GM23338 (cell line): ENCODE results near the gene MCC. TPM values are rescaled to one million over a fixed set of nuclear protein-coding genes. Genes with fewer than 3 reads are reported as not detected.

Experiments used
- ATAC-seq: fragments of 200-7000 bp; cut with Tn5 transposase; 3 replicates; pipeline ENCODE4 v1.9.1; 2020
- DNase-seq: peaks from one replicate; pipeline ENCODE4 v3.0.0-alpha.2; 2015; ENCODE audit warnings: low spot score
- H2AFZ ChIP-seq: fragments of 200-600 bp; sonication (generic); 2 replicates; pipeline ENCODE4 v1.8.0; 2016; ENCODE audit warnings: antibody characterized with exemption, mild to moderate bottlenecking, moderate library complexity
- H3F3A ChIP-seq: fragments of 200-600 bp; sonication (generic); replicated peaks from 2 replicates; pipeline ENCODE4 v1.8.0; 2017; ENCODE audit warnings: antibody characterized with exemption, mixed run types, low read depth
- H3K27ac ChIP-seq: fragments of 200-600 bp; sonication (generic); 2 replicates; pipeline ENCODE4 v1.6.1; 2016; ENCODE audit warnings: low read depth
- H3K27me3 ChIP-seq: fragments of 200-600 bp; sonication (generic); 2 replicates; pipeline ENCODE4 v1.8.0; 2016; ENCODE audit warnings: mild to moderate bottlenecking, mixed run types, moderate library complexity; ENCODE audit not compliant: insufficient read depth
- H3K36me3 ChIP-seq: fragments of 200-600 bp; sonication (generic); 2 replicates; pipeline ENCODE4 v1.8.0; 2016; ENCODE audit warnings: mild to moderate bottlenecking; ENCODE audit not compliant: insufficient read depth
- H3K4me1 ChIP-seq: fragments of 200-600 bp; sonication (generic); 2 replicates; pipeline ENCODE4 v1.8.0; 2016; ENCODE audit warnings: mild to moderate bottlenecking, moderate library complexity; ENCODE audit not compliant: insufficient read depth
- H3K4me2 ChIP-seq: fragments of 200-600 bp; sonication (generic); 2 replicates; pipeline ENCODE4 v1.7.1; 2017; ENCODE audit warnings: mixed run types
- H3K4me3 ChIP-seq: fragments of 200-600 bp; sonication (generic); 2 replicates; pipeline ENCODE4 v1.6.1; 2016; ENCODE audit warnings: mixed run types
- H3K79me2 ChIP-seq: fragments of 200-600 bp; sonication (generic); replicated peaks from 2 replicates; pipeline ENCODE4 v1.8.0; 2017; ENCODE audit warnings: mild to moderate bottlenecking; ENCODE audit not compliant: insufficient read depth
- H3K9me2 ChIP-seq: fragments of 200-600 bp; sonication (generic); 2 replicates; pipeline ENCODE4 v1.8.0; 2017; ENCODE audit not compliant: insufficient read depth
- H4K20me1 ChIP-seq: fragments of 200-600 bp; sonication (generic); replicated peaks from 2 replicates; pipeline ENCODE4 v1.8.0; 2017; ENCODE audit warnings: mild to moderate bottlenecking; ENCODE audit not compliant: insufficient read depth
- H3K27ac Mint-ChIP-seq: 2 replicates; pipeline ENCODE4 v1.8.0; 2020; ENCODE audit warnings: inconsistent platforms, mild to moderate bottlenecking, moderate library complexity, mixed read lengths
- H3K27me3 Mint-ChIP-seq: 3 replicates; pipeline ENCODE4 v1.8.0; 2022; ENCODE audit warnings: low read depth, mild to moderate bottlenecking, moderate library complexity, mixed read lengths, inconsistent platforms; ENCODE audit not compliant: insufficient read depth, poor library complexity
- H3K36me3 Mint-ChIP-seq: 3 replicates; pipeline ENCODE4 v1.8.0; 2021; ENCODE audit warnings: low read depth, mild to moderate bottlenecking, inconsistent platforms, moderate library complexity, mixed read lengths
- H3K4me1 Mint-ChIP-seq: 3 replicates; pipeline ENCODE4 v1.8.0; 2020; ENCODE audit warnings: mild to moderate bottlenecking, inconsistent platforms, mixed read lengths
- H3K4me3 Mint-ChIP-seq: 3 replicates; pipeline ENCODE4 v1.8.0; 2021; ENCODE audit warnings: moderate library complexity, mild to moderate bottlenecking, inconsistent platforms, mixed read lengths
- H3K9me3 Mint-ChIP-seq: 3 replicates; pipeline ENCODE4 v1.8.0; 2020; ENCODE audit warnings: moderate library complexity, mild to moderate bottlenecking, inconsistent platforms, mixed read lengths
- CREB1 ChIP-seq: fragments of 250-450 bp; sonication (Bioruptor Pico); IDR thresholded peaks from 2 replicates; pipeline ENCODE4 v1.5.0; 2020; ENCODE audit warnings: low read depth, mild to moderate bottlenecking, moderate library complexity
- EZH2 ChIP-seq: fragments of 200-600 bp; sonication (generic); IDR thresholded peaks from one replicate; pipeline ENCODE4 v1.8.0; 2017; ENCODE audit warnings: antibody characterized with exemption, mild to moderate bottlenecking, low read depth; ENCODE audit not compliant: unreplicated experiment
- EZH2phosphoT487 ChIP-seq: fragments of 200-600 bp; sonication (generic); IDR thresholded peaks from one replicate; pipeline ENCODE4 v1.8.1; 2018; ENCODE audit warnings: antibody characterized with exemption; ENCODE audit not compliant: unreplicated experiment
- NANOG ChIP-seq: IDR thresholded peaks from 2 replicates; pipeline ENCODE4 v1.6.1; 2016; ENCODE audit warnings: antibody characterized with exemption, borderline replicate concordance
- POLR2AphosphoS5 ChIP-seq: IDR thresholded peaks from 2 replicates; pipeline ENCODE4 v1.6.1; 2016; ENCODE audit warnings: antibody characterized with exemption, low read depth
- STAT1 ChIP-seq: IDR thresholded peaks from one replicate; pipeline ENCODE4 v1.6.1; 2016; ENCODE audit warnings: antibody characterized with exemption; ENCODE audit not compliant: unreplicated experiment
- ZNF114 ChIP-seq: fragments of 250-450 bp; sonication (Bioruptor Pico); IDR thresholded peaks from 2 replicates; pipeline ENCODE4 v1.5.0; 2020; ENCODE audit warnings: mild to moderate bottlenecking, moderate library complexity
- polyA plus RNA-seq: library from polyadenylated mRNA; unstranded; fragments of >200 nt; fragmentation: Nextera tagmentation; extraction: Ambion mirVana; gene quantifications from 2 replicates; pipeline ENCODE4 v1.2.1, GENCODE V29; 2016
- total RNA-seq: library from RNA; depleted of rRNA; stranded (reverse); fragments of >200 nt; shearing (Covaris generic); gene quantifications from 2 replicates; pipeline ENCODE4 v1.2.3, GENCODE V29; 2014
- TF ChIP-seq, protein P1 (sequence below): IDR thresholded peaks from 2 replicates; pipeline ENCODE4 v1.6.1; 2016; ENCODE audit warnings: antibody characterized with exemption
- TF ChIP-seq, protein P2 (sequence below), 2 experiments: fragments of 200-600 bp in 1 of 2; sonication (generic) in 1 of 2; conservative IDR thresholded peaks; 2 replicates each; pipeline versions ENCODE4 v1.5.1 to v1.6.1; 2016 to 2017; ENCODE audit warnings: antibody characterized with exemption in 2 of 2, low read depth in 2 of 2, mild to moderate bottlenecking in 2 of 2, moderate library complexity in 1 of 2
- TF ChIP-seq, protein P3 (sequence below): fragments of 250-450 bp; sonication (Bioruptor Pico); IDR thresholded peaks from 2 replicates; pipeline ENCODE4 v1.5.0; 2020; ENCODE audit warnings: mild to moderate bottlenecking, moderate library complexity

MCC gene
- total and polyA plus RNA-seq, 2 experiments from 2014 or later = 3.8 to 10.1 TPM

DNA sequence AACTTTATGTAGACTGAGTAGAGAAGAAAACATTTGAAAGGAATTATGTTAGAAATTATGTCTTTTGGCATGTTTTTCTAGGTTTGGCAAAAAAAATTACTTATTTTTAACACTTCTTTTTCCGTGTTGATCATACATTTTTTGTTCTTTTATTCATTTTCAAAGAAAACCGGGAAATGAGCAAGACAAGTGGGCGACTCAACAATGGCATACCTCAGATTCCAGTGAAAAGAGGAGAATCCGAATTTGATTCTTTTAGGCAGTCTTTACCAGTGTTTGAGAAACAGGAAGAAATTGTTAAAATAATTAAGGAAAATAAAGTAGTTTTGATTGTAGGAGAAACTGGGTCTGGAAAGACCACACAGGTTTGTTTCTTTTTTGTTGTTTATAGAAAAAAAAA, 38.2 kb upstream of the MCC start:
- no peak overlapping the region for H3K27ac ChIP-seq
- H3K27ac Mint-ChIP-seq = no peak overlapping the region
- H3K79me2 ChIP-seq = no peaks in the 10 kb centered on the region; the same call in none of the 2 replicates
- no peaks in the 10 kb centered on the region for H3F3A ChIP-seq
- peaks cover 31% of the 10 kb centered on the region for H3K36me3 Mint-ChIP-seq
- H3K27me3 ChIP-seq = no peaks in the 10 kb centered on the region
- no peaks in the 10 kb centered on the region for H3K27me3 Mint-ChIP-seq
- H3K4me2 ChIP-seq = no peak overlapping the region
- ATAC-seq (no peak), DNase-seq (peak; percentile 57)
- H3K4me3 Mint-ChIP-seq = no peak overlapping the region
- peaks cover 13% of the 10 kb centered on the region for H3K9me3 Mint-ChIP-seq
- peaks cover 11% of the 10 kb centered on the region; the same call in 2 of the 3 replicates for H3K4me1 Mint-ChIP-seq
- no peak overlapping the region for H2AFZ ChIP-seq
- no peak overlapping the region for H3K4me3 ChIP-seq
- TF ChIP-seq ZNF114 (CRISPR knock-in tag) = no peak
- TF ChIP-seq, protein P1, sequence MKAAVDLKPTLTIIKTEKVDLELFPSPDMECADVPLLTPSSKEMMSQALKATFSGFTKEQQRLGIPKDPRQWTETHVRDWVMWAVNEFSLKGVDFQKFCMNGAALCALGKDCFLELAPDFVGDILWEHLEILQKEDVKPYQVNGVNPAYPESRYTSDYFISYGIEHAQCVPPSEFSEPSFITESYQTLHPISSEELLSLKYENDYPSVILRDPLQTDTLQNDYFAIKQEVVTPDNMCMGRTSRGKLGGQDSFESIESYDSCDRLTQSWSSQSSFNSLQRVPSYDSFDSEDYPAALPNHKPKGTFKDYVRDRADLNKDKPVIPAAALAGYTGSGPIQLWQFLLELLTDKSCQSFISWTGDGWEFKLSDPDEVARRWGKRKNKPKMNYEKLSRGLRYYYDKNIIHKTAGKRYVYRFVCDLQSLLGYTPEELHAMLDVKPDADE = no peak
- no peak for TF ChIP-seq POLR2AphosphoS5
- no peak for TF ChIP-seq EZH2phosphoT487
- TF ChIP-seq, protein P2, sequence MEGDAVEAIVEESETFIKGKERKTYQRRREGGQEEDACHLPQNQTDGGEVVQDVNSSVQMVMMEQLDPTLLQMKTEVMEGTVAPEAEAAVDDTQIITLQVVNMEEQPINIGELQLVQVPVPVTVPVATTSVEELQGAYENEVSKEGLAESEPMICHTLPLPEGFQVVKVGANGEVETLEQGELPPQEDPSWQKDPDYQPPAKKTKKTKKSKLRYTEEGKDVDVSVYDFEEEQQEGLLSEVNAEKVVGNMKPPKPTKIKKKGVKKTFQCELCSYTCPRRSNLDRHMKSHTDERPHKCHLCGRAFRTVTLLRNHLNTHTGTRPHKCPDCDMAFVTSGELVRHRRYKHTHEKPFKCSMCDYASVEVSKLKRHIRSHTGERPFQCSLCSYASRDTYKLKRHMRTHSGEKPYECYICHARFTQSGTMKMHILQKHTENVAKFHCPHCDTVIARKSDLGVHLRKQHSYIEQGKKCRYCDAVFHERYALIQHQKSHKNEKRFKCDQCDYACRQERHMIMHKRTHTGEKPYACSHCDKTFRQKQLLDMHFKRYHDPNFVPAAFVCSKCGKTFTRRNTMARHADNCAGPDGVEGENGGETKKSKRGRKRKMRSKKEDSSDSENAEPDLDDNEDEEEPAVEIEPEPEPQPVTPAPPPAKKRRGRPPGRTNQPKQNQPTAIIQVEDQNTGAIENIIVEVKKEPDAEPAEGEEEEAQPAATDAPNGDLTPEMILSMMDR (conservative IDR thresholded peaks at IDR 0.05; ENCODE audit: low read depth in 2 of 2) = no peak
- no peak for TF ChIP-seq CREB1 (CRISPR knock-in tag)
- TF ChIP-seq STAT1 = no peak
- TF ChIP-seq, protein P3, sequence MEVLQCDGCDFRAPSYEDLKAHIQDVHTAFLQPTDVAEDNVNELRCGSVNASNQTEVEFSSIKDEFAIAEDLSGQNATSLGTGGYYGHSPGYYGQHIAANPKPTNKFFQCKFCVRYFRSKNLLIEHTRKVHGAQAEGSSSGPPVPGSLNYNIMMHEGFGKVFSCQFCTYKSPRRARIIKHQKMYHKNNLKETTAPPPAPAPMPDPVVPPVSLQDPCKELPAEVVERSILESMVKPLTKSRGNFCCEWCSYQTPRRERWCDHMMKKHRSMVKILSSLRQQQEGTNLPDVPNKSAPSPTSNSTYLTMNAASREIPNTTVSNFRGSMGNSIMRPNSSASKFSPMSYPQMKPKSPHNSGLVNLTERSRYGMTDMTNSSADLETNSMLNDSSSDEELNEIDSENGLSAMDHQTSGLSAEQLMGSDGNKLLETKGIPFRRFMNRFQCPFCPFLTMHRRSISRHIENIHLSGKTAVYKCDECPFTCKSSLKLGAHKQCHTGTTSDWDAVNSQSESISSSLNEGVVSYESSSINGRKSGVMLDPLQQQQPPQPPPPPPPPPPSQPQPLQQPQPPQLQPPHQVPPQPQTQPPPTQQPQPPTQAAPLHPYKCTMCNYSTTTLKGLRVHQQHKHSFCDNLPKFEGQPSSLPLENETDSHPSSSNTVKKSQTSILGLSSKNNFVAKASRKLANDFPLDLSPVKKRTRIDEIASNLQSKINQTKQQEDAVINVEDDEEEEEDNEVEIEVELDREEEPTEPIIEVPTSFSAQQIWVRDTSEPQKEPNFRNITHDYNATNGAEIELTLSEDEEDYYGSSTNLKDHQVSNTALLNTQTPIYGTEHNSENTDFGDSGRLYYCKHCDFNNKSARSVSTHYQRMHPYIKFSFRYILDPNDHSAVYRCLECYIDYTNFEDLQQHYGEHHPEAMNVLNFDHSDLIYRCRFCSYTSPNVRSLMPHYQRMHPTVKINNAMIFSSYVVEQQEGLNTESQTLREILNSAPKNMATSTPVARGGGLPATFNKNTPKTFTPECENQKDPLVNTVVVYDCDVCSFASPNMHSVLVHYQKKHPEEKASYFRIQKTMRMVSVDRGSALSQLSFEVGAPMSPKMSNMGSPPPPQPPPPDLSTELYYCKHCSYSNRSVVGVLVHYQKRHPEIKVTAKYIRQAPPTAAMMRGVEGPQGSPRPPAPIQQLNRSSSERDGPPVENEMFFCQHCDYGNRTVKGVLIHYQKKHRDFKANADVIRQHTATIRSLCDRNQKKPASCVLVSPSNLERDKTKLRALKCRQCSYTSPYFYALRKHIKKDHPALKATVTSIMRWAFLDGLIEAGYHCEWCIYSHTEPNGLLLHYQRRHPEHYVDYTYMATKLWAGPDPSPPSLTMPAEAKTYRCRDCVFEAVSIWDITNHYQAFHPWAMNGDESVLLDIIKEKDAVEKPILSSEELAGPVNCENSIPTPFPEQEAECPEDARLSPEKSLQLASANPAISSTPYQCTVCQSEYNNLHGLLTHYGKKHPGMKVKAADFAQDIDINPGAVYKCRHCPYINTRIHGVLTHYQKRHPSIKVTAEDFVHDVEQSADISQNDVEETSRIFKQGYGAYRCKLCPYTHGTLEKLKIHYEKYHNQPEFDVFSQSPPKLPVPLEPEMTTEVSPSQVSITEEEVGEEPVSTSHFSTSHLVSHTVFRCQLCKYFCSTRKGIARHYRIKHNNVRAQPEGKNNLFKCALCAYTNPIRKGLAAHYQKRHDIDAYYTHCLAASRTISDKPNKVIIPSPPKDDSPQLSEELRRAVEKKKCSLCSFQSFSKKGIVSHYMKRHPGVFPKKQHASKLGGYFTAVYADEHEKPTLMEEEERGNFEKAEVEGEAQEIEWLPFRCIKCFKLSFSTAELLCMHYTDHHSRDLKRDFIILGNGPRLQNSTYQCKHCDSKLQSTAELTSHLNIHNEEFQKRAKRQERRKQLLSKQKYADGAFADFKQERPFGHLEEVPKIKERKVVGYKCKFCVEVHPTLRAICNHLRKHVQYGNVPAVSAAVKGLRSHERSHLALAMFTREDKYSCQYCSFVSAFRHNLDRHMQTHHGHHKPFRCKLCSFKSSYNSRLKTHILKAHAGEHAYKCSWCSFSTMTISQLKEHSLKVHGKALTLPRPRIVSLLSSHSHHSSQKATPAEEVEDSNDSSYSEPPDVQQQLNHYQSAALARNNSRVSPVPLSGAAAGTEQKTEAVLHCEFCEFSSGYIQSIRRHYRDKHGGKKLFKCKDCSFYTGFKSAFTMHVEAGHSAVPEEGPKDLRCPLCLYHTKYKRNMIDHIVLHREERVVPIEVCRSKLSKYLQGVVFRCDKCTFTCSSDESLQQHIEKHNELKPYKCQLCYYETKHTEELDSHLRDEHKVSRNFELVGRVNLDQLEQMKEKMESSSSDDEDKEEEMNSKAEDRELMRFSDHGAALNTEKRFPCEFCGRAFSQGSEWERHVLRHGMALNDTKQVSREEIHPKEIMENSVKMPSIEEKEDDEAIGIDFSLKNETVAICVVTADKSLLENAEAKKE (CRISPR knock-in tag) = no peak
- no peak for TF ChIP-seq EZH2
- no peak for TF ChIP-seq NANOG
- H4K20me1 ChIP-seq = no peaks in the 10 kb centered on the region
- H3K36me3 ChIP-seq = peaks cover 10% of the 10 kb centered on the region; the same call in 1 of the 2 replicates
- H3K4me1 ChIP-seq = peaks cover 16% of the 10 kb centered on the region
- no peaks in the 10 kb centered on the region for H3K9me2 ChIP-seq
